T-helper 2 cell treated with Interferon-gamma antibody and Interleukin-4, amounts not matched to agents 5 μg/mL and 100 μg/mL, for 36 hours (primary cell): ENCODE measurements around the gene ABHD11.
"Not testable (repeated sequence)": the region's sequence is repeated elsewhere in the genome, so short reads cannot be mapped to it uniquely, and the experiment has no call there.

Experiments used
- DNase-seq: peaks from one replicate; pipeline ENCODE4 v3.0.0; 2021; ENCODE audit warnings: low spot score
- H3K27ac Mint-ChIP-seq: one replicate; pipeline ENCODE4 v1.8.0; 2021; ENCODE audit warnings: mild to moderate bottlenecking, mixed read lengths
- H3K27me3 Mint-ChIP-seq: one replicate; pipeline ENCODE4 v1.8.0; 2021; ENCODE audit warnings: low read depth, mixed read lengths
- H3K36me3 Mint-ChIP-seq: one replicate; pipeline ENCODE4 v1.8.0; 2021; ENCODE audit warnings: low read depth, mixed read lengths
- H3K4me1 Mint-ChIP-seq: one replicate; pipeline ENCODE4 v1.8.0; 2021; ENCODE audit warnings: low read depth, mixed read lengths
- H3K4me3 Mint-ChIP-seq: one replicate; pipeline ENCODE4 v1.8.0; 2022; ENCODE audit warnings: mild to moderate bottlenecking, moderate library complexity, mixed read lengths
- H3K9me3 Mint-ChIP-seq: one replicate; pipeline ENCODE4 v1.8.0; 2021; ENCODE audit warnings: mixed read lengths

ABHD11 gene

DNA sequence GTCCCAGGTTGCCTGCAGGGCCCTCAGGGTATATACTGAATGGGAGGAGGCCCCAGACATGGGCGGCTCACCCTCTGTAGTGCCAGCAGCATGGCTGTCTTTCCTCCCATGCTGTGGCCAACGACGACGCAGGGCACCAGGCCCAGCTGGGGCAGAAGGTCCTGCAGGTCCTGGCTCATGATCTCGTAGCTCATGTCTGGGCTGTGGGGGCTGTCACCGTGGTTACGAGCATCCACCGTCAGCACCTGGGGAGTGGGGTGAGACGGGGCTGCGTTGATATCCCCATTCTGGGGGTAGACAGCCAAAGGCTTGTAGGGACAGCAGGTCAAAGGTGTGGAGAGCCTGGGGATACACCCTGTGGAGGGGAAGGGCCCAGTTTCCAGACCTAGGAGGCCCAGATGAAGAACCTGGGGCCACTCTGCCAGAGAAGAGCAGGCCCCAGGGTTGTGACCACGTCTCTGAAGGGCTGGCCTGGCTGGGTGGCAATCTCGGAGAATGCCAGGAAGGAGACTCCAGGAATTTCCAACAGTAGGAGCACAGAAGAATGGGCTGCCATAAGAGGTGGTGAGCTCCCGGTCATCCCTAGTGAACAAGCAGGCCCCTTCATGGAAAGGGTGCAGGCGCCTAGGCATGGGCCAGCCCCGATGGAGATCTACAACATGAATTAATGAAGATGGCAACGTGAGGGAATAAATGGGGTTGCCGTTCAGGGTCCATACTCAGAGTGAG is 947 bp downstream of the ABHD11 start:
- Mint-ChIP-seq H3K4me1 (peaks cover 7% of the 10 kb centered on the region), H3K27ac (peak overlapping the region; percentile 97), H3K36me3 (peaks cover 3% of the 10 kb centered on the region), H3K4me3 (peak overlapping the region; percentile 95), H3K27me3 (no peaks in the 10 kb centered on the region), H3K9me3 (no peaks in the 10 kb centered on the region)
- no peak for DNase-seq

DNA sequence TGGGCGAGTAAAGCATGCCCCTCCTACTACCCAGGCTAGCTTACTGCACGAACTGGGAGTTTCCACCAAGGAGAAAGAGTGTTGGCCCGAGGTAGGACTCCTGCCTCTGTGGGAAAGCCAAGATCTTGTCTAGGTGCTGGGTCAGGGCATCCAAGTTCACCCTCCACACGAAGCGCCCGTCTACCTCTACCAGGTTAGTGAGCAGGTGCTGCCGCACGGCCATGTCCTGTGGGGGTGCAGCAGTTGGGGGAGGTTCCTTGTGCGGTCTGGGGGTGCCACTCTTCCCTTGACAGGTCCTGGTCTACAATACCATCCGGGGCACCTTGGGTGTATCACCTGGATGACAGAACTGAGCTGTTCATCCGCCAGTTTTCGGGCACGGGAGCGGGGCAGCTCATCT is 1.7 kb downstream of the ABHD11 start:
- Mint-ChIP-seq H3K4me3 (peak overlapping the region; percentile 95), H3K36me3 (peaks cover 3% of the 10 kb centered on the region), H3K4me1 (peaks cover 7% of the 10 kb centered on the region), H3K27ac (no peak overlapping the region), H3K27me3 (no peaks in the 10 kb centered on the region), H3K9me3 (no peaks in the 10 kb centered on the region)
- no peak for DNase-seq

DNA sequence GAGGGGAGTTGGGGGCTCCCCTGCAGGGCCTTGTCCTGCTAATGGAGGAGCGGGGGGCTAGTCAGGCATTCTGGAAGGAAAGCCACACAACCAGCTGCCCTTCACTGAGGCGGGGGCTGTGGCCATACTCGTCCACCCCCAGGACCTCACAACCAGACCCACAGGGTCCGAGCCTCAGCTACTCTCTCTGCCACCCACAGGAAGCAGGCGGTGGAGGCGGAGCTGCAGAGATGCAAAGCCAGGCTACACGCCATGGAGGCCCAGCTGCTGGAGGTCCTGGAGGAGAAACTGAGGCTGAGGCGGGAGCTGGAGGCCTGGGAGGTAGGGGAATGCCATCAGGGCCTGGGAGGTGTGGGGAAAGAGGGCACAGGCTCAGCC is 3.1 kb downstream of the ABHD11 start:
- Mint-ChIP-seq H3K9me3 (no peaks in the 10 kb centered on the region), H3K27me3 (peaks cover under 1% of the 10 kb centered on the region), H3K36me3 (peaks cover 3% of the 10 kb centered on the region), H3K4me1 (peaks cover 7% of the 10 kb centered on the region), H3K27ac (no peak overlapping the region), H3K4me3 (no peak overlapping the region)
- DNase-seq = no peak

DNA sequence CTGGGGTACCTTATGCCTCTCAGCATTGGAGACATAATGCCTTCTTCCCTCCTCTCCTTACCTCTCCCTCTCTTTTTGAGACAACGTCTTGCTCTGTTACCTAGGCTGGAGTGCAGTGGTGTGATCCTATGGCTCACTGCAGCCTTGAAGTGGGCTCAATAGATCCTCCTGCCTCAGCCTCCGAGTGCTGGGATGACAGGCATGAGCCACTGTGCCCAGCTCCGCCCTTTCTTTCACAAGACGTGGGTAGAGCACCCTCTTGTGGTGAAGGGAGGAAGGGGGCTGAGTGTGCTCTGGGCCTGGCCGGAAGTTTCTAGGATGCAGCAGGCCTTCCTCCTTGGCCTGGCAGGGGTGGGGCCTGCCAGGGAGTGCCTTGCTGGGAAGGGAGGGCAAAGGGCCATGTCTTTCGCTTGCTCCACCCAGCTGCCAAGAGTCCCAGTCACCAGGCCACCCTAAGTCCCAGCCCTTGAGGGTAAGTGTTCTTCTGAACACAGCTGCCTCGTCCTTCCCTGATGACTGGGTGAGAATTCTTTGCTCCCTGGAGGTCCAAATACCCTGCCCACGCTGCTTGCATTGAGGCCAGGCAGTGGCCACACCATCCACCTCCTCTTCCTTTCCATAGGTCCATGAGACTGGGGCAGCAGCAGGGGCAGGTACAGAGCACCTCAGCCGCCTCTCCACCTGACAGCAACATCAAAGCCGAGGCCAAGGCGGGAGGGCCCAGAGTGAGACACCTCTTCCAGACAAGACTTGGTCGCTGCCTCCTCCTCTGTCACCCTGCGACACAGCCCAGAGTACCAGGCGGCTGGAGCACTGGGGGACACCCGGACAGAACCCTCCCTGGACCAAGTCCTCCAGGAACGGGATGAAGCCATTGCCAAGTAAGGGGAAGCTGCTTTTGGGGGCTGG is 3.7 kb downstream of the ABHD11 start:
- H3K27ac Mint-ChIP-seq = peak overlapping the region; percentile 67
- no peak overlapping the region for H3K4me3 Mint-ChIP-seq
- peak; percentile 77 for DNase-seq

DNA sequence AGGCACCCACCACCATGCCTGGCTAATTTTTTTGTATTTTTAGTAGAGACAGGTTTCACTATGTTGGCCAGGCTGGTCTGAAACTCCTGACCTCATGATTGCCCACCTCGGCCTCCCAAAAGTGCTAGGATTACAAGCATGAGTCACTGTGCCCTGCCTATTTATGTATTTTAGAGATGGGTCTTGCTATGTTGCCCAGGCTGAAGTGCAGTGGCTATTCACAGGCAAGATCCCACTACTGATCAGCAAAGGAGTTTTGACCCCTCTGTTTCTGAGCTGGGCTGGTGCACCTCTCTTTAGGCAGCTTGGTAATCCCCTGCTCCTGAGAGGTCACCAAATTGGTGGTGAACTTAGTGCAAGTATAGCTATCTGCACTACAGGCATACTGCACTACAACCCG is 6.2 kb downstream of the ABHD11 start:
- no peak overlapping the region for H3K27ac Mint-ChIP-seq
- no peaks in the 10 kb centered on the region for H3K9me3 Mint-ChIP-seq
- H3K4me1 Mint-ChIP-seq = peaks cover 2% of the 10 kb centered on the region
- peaks cover 3% of the 10 kb centered on the region for H3K36me3 Mint-ChIP-seq
- no peak overlapping the region for H3K4me3 Mint-ChIP-seq
- DNase-seq = no peak
- peaks cover 9% of the 10 kb centered on the region for H3K27me3 Mint-ChIP-seq

More for the DNA sequence above, 3.7 kb downstream of the ABHD11 start:
- Mint-ChIP-seq H3K27me3 (peaks cover 3% of the 10 kb centered on the region), H3K36me3 (peaks cover 3% of the 10 kb centered on the region), H3K4me1 (peaks cover 7% of the 10 kb centered on the region), H3K9me3 (no peaks in the 10 kb centered on the region)

DNA sequence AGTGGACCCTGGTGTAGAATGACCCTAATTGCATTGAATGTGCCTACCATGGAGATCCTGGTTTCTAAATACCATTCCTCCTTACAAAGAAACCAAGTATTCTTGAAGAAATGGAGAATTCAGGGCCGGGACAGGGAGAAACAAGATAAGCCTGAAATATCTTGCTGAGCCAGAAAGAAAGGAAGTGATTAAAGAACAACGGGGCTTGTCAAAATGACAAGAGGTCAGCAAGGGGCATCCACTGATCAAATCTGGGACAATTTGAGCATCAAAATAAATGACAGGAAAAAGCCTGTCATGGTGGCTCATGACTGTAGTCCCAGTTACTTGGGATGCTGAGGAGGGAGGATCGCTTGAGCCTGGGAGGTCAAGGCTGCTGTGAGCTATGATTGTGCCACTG is 8.1 kb downstream of the ABHD11 start:
- Mint-ChIP-seq H3K4me3 (no peak overlapping the region), H3K27me3 (peaks cover 9% of the 10 kb centered on the region), H3K9me3 (no peaks in the 10 kb centered on the region), H3K4me1 (peaks cover 2% of the 10 kb centered on the region), H3K27ac (no peak overlapping the region), H3K36me3 (no peaks in the 10 kb centered on the region)
- DNase-seq = no peak

DNA sequence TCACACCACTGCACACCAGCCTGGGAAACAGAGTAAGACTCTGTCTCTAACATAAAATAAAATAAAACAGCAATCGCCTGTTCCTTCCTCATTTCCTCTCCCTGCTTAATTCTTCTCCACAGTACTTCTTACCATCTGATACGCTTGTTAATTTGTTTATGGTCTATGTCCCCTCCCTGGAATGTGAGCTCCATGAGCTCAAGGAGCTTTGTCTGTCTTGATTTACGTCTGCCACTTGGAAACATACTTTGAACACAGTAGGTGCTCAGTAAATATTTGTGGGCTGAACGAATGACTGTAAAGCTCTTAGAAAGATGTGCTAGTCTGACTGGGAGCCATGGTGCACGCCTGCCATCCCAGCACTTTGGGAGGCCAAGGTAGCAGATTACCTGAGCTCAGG is 10.1 kb downstream of the ABHD11 start:
- Mint-ChIP-seq H3K9me3 (no peaks in the 10 kb centered on the region), H3K27me3 (peaks cover 9% of the 10 kb centered on the region), H3K36me3 (no peaks in the 10 kb centered on the region), H3K4me1 (no peaks in the 10 kb centered on the region), H3K27ac (no peak overlapping the region), H3K4me3 (no peak overlapping the region)
- no peak for DNase-seq

DNA sequence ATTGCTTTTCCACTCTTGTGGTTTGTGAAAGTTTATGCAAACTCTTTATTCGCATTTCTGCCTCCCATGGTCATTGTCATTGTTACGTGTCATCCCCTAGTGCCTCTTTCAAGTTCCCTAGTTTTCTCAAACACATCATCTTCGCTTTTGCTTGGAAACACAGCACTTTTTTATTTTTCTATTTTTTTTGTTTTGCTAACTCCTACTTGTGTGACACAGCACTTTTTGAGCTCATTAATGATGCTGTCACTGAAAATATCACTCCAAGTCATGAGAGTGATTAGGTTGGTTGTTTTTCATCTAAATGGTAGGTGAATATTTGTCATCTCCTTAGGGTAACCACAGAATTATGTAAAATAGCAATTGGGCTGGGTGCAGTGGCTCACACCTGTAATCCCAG is 10.7 kb downstream of the ABHD11 start:
- no peak overlapping the region for H3K27ac Mint-ChIP-seq
- H3K9me3 Mint-ChIP-seq = no peaks in the 10 kb centered on the region

DNA sequence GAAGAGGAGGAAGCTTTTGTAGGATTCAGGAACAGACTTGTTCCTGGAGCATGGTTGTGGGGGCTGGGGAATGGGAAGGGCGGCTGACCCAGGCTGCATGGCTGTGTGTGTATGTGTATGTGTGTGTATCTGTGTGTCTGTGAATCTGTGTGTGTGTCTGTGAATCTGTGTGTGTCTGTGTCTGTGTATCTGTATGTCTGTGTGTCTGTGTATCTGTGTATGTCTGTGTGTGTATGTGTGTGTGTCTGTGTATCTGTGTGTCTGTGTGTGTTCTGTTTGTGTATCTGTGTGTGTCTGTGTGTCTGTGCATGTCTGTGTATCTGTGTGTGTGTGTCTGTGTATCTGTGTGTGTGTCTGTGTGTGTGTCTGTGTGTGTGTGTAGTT is 12.5 kb downstream of the ABHD11 start:
- Mint-ChIP-seq H3K9me3 (no peaks in the 10 kb centered on the region), H3K27me3 (peaks cover 13% of the 10 kb centered on the region), H3K4me3 (no peak overlapping the region), H3K36me3 (no peaks in the 10 kb centered on the region), H3K4me1 (no peaks in the 10 kb centered on the region), H3K27ac (no peak overlapping the region)
- DNase-seq = no peak

More for the DNA sequence above, 10.7 kb downstream of the ABHD11 start:
- no peaks in the 10 kb centered on the region for H3K36me3 Mint-ChIP-seq
- H3K4me3 Mint-ChIP-seq = no peak overlapping the region
- H3K27me3 Mint-ChIP-seq = peaks cover 9% of the 10 kb centered on the region
- DNase-seq = no peak
- no peaks in the 10 kb centered on the region for H3K4me1 Mint-ChIP-seq

DNA sequence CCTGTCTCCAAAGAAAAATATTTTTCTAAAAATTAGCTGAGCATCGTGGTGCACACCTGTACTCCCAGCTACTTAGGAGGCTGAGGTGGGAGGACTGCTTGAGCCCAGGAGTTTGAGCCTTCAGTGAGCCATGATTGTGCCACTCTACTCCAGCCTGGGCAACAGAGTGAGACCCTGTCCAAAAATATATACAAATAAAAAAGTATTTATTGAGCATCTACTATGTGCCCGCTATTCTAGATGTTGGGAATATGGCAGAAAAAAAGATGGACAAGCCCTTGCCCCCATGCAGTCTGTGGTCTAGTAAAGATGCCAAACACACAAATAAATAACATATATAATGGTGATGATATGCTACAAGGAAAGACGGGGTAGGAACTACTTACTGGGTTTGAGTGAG is 14.8 kb downstream of the ABHD11 start:
- Mint-ChIP-seq H3K27me3 (peaks cover 16% of the 10 kb centered on the region), H3K27ac (no peak overlapping the region), H3K4me1 (peaks cover 6% of the 10 kb centered on the region), H3K9me3 (no peaks in the 10 kb centered on the region), H3K4me3 (no peak overlapping the region), H3K36me3 (no peaks in the 10 kb centered on the region)
- DNase-seq = no peak

DNA sequence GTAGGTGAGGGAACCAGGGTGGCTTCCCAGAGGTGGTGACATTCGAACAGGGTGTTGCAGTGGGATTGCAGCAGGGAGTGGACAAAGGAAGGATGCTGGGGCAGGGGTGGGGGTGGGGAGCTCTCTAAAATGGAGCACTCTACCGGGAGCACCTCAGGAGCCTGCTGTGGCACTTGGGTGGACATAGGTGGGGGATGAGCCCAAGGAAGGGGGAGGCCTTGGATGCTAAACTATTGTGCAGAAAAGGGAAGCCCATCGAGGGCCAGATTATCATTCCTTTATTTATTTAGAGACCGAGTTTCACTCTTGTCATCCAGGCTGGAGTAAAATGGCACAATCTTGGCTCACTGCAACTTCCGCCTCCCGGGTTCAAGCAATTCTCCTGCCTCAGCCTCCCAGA is 15.8 kb downstream of the ABHD11 start:
- H3K27ac Mint-ChIP-seq = no peak overlapping the region
- no peak overlapping the region for H3K4me3 Mint-ChIP-seq
- H3K27me3 Mint-ChIP-seq = peaks cover 10% of the 10 kb centered on the region
- no peak for DNase-seq
- H3K9me3 Mint-ChIP-seq = no peaks in the 10 kb centered on the region
- peaks cover 11% of the 10 kb centered on the region for H3K4me1 Mint-ChIP-seq
- no peaks in the 10 kb centered on the region for H3K36me3 Mint-ChIP-seq

DNA sequence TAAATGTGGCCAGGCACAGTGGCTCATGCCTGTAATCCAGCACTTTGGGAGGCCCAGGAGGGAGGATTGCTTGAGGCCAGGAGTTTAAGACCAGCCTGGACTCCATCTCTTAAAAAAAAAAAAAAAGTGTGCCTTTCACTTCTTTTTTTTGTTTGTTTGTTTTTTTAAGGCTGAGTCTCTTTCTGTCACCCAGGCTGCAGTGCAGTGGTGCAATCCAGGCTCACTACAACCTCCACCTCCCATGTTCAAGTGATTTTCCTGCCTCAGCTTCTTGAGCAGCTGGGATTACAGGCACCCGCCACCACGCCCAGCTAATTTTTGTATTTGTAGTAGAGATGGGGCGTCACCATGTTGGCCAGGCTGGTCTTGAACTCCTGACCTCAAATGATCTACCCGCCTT is 16.4 kb downstream of the ABHD11 start:
- H3K27ac Mint-ChIP-seq, H3K9me3 Mint-ChIP-seq, DNase-seq, H3K4me3 Mint-ChIP-seq, H3K36me3 Mint-ChIP-seq: not testable (repeated sequence)
- H3K4me1 Mint-ChIP-seq = peaks cover 14% of the 10 kb centered on the region
- peaks cover 10% of the 10 kb centered on the region for H3K27me3 Mint-ChIP-seq

DNA sequence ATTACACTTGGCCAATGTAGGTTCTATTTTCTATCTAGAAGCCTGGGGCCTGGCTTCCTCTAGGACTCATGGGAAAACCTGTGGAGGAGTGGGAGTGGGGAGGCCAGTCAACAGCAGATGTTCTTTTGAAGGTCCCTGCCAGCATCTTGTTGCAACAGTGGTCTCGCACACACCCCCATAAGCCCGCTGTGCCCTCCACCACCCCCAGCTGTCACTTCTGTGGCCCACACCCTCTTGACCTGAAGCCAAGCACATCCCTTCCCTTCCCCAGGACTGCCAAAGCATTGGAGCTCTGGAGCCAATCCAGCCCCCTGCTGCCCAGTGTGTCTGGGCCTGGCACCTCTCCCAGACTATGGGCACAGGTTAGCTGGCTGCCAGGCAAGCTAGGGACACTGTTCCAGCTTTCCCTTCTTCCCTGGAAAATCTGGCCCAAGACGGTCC is 17.2 kb downstream of the ABHD11 start:
- peaks cover 19% of the 10 kb centered on the region for H3K4me1 Mint-ChIP-seq
- H3K27ac Mint-ChIP-seq = no peak overlapping the region
- DNase-seq = no peak
- no peaks in the 10 kb centered on the region for H3K9me3 Mint-ChIP-seq
- peak overlapping the region; percentile 55 for H3K4me3 Mint-ChIP-seq
- H3K27me3 Mint-ChIP-seq = peaks cover 13% of the 10 kb centered on the region
- H3K36me3 Mint-ChIP-seq = peaks cover 5% of the 10 kb centered on the region

DNA sequence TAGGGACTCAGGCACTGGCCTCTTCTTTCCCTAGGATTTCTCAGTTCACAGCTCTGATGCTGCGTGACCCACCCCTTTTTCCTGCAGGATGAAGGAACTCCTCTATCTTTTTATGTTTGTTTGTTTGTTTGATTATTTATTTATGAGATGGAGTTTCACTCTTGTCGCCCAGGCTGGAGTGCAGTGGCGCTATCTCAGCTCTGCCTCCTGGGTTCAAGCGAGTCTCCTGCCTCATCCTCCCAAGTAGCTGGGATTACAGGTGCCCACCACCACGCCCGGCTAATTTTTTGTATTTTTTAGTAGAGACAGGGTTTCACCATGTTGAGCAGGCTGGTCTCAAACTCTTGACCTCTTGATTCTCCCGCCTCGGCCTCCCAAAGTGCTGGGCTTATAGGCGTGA is 18.2 kb downstream of the ABHD11 start:
- not testable (repeated sequence) for DNase-seq, H3K9me3 Mint-ChIP-seq
- peaks cover 26% of the 10 kb centered on the region for H3K4me1 Mint-ChIP-seq
- peaks cover 13% of the 10 kb centered on the region for H3K27me3 Mint-ChIP-seq
- H3K4me3 Mint-ChIP-seq = peak overlapping the region; percentile 76
- H3K36me3 Mint-ChIP-seq = peaks cover 11% of the 10 kb centered on the region
- H3K27ac Mint-ChIP-seq = peak overlapping the region; percentile 67
